Testis (tissue), 3 donors: ENCODE measurements around the gene PPP1R13B. TPM values are rescaled to one million over a fixed set of nuclear protein-coding genes. Genes with fewer than 3 reads are reported as not detected.

Source experiments
- DNase-seq: peaks from one replicate; pipeline ENCODE4 v3.0.0-alpha.2; 2019
- H3K27ac ChIP-seq, 2 donors: fragments of 200-600 bp; sonication (generic); one replicate each; pipeline ENCODE4 v1.5.1; 2019
- H3K27me3 ChIP-seq: fragments of 200-600 bp; sonication (generic); one replicate; pipeline ENCODE4 v1.5.1; 2019
- H3K36me3 ChIP-seq: fragments of 200-600 bp; sonication (generic); one replicate; pipeline ENCODE4 v1.5.1; 2017; ENCODE audit warnings: low read depth; ENCODE audit errors: missing control alignments
- H3K4me1 ChIP-seq: fragments of 200-600 bp; sonication (generic); one replicate; pipeline ENCODE4 v1.5.1; 2019
- H3K4me3 ChIP-seq, 2 donors: fragments of 200-600 bp; sonication (generic); one replicate each; pipeline ENCODE4 v1.5.1; 2017 to 2019
- H3K9me3 ChIP-seq: fragments of 200-600 bp; sonication (generic); one replicate; pipeline ENCODE4 v1.5.1; 2017
- CTCF ChIP-seq, 3 experiments: fragments of 450-650 bp in 2 of 3; fragments of 200-600 bp in 1 of 3; sonication (generic) in 1 of 3; IDR thresholded peaks; one replicate each; pipeline ENCODE4 v1.5.1; 2016 to 2019; ENCODE audit warnings: antibody characterized with exemption in 3 of 3, mild to moderate bottlenecking in 2 of 3, moderate library complexity in 1 of 3
- POLR2A ChIP-seq: fragments of 450-650 bp; IDR thresholded peaks from one replicate; pipeline ENCODE4 v1.6.1; 2017; ENCODE audit warnings: antibody characterized with exemption, mild to moderate bottlenecking, moderate library complexity
- WGBS, 2 donors: methylation state at CpG; one replicate each; pipeline ENCODE4 v1.1.5; 2018; 5-methylcytosine and 5-hydroxymethylcytosine counted together
- intact Hi-C: fragments of 100-400 bp; cut with DNase I; formaldehyde crosslinking; loops from one replicate; pipeline ENCODE4 v1.15.1; 2023; ENCODE audit warnings: low total_unique reads
- polyA plus RNA-seq: library from polyadenylated mRNA; stranded (reverse); fragments of 350-450 nt; fragmentation: Illumina TruSeq; extraction: RNeasy Lipid Tissue Mini Kit (QIAGEN cat#74804); gene quantifications from one replicate; pipeline ENCODE4 v1.2.3, GENCODE V29; 2014; ENCODE audit warnings: low read depth, low replicate concordance; ENCODE audit not compliant: insufficient read depth
- total RNA-seq, 2 donors: library from RNA; depleted of rRNA; stranded (reverse); fragments of >200 nt; gene quantifications; one replicate each; pipeline ENCODE4 v1.2.3, GENCODE V29; 2016

The PPP1R13B gene
- total and polyA plus RNA-seq, 3 donors from 2014 or later: 73.1 to 89.2 (median 82.4) TPM

GRCh38 chr14:103755060-103755459 is 92.3 kb downstream of the PPP1R13B start:
- 80 to 97% methylated on average over 6 of the region's 6 CpGs for WGBS, 2 donors
- H3K4me1 ChIP-seq: no peaks in the 10 kb centered on the region
- H3K36me3 ChIP-seq: no peaks in the 10 kb centered on the region
- no peaks in the 10 kb centered on the region for H3K9me3 ChIP-seq
- H3K4me3 ChIP-seq: no peak overlapping the region
- no peak for DNase-seq
- H3K27ac ChIP-seq: no peak overlapping the region
- intact Hi-C loops: no loop called here
- TF ChIP-seq CTCF (IDR thresholded peaks at IDR 0.05) (no peak), POLR2A (no peak)
- no peaks in the 10 kb centered on the region for H3K27me3 ChIP-seq

- no peak for DNase-seq
- Histone ChIP-seq H3K27me3 (no peaks in the 10 kb centered on the region), H3K9me3 (no peaks in the 10 kb centered on the region), H3K27ac (no peak overlapping the region), H3K36me3 (no peaks in the 10 kb centered on the region), H3K4me1 (no peaks in the 10 kb centered on the region), H3K4me3 (no peak overlapping the region)
- no peak for TF ChIP-seq CTCF (IDR thresholded peaks at IDR 0.05)
- no peak for TF ChIP-seq POLR2A
- WGBS, 2 donors: 70 to 75% methylated on average over 9 of the region's 9 CpGs
- intact Hi-C loops: no loop called here
Measured at GRCh38 chr14:103753774-103754173, 93.6 kb downstream of the PPP1R13B start.

GRCh38 chr14:103749860-103750259 is 97.5 kb downstream of the PPP1R13B start:
- Histone ChIP-seq H3K4me3 (no peak overlapping the region), H3K4me1 (no peaks in the 10 kb centered on the region), H3K27me3 (no peaks in the 10 kb centered on the region), H3K9me3 (no peaks in the 10 kb centered on the region), H3K36me3 (no peaks in the 10 kb centered on the region), H3K27ac (no peak overlapping the region)
- TF ChIP-seq CTCF (IDR thresholded peaks at IDR 0.05) (no peak), POLR2A (no peak)
- no peak for DNase-seq
- WGBS, 2 donors: 84 to 92% methylated on average over 5 of the region's 5 CpGs
- intact Hi-C loops: no loop called here

- intact Hi-C loops: no loop called here
- Histone ChIP-seq H3K36me3 (no peaks in the 10 kb centered on the region), H3K4me3 (no peak overlapping the region), H3K27ac (no peak overlapping the region), H3K9me3 (no peaks in the 10 kb centered on the region), H3K27me3 (no peaks in the 10 kb centered on the region), H3K4me1 (no peaks in the 10 kb centered on the region)
- no peak for DNase-seq
- no peak for TF ChIP-seq CTCF (IDR thresholded peaks at IDR 0.05)
- no peak for TF ChIP-seq POLR2A
- WGBS, 2 donors: 91% methylated on average over 5 of the region's 5 CpGs
Measured at GRCh38 chr14:103749452-103749851, 97.9 kb downstream of the PPP1R13B start.

GRCh38 chr14:103748534-103748857 is 98.9 kb downstream of the PPP1R13B start:
- no peaks in the 10 kb centered on the region for H3K36me3 ChIP-seq
- intact Hi-C loops: no loop called here
- H3K9me3 ChIP-seq: no peaks in the 10 kb centered on the region
- H3K27me3 ChIP-seq: no peaks in the 10 kb centered on the region
- 57 to 83% methylated on average over 1 to 5 of the region's 5 CpGs for WGBS, 2 donors
- TF ChIP-seq POLR2A (no peak), CTCF (IDR thresholded peaks at IDR 0.05) (no peak)
- H3K4me3 ChIP-seq: no peak overlapping the region
- no peak for DNase-seq
- H3K4me1 ChIP-seq: no peaks in the 10 kb centered on the region
- no peak overlapping the region for H3K27ac ChIP-seq
